ENCODE data around the gene GOLM1. TPM values are rescaled to one million over a fixed set of nuclear protein-coding genes. Genes with fewer than 3 reads are reported as not detected.

Gene GOLM1
- total and polyA plus RNA-seq, 2 of the 4 experiments (the other 2 are of a cell fraction) = 54.8 to 59.2 TPM

GRCh38 chr9:86097510-86098224 lies 1.7 kb downstream of the GOLM1 start:
- Histone ChIP-seq H3K4me2 (ENCODE audit: low read depth, low read length) (peak overlapping the region; percentile 49), H3K18ac (ENCODE audit: low read depth, low read length) (no peak overlapping the region), H3K56ac (ENCODE audit: extremely low read depth, insufficient read depth, low read length) (no peak overlapping the region), H3K27ac (ENCODE audit: insufficient read depth, low read length) (no peak overlapping the region), H2BK15ac (ENCODE audit: low read depth, low read length) (no peak overlapping the region), H2BK120ac (ENCODE audit: low read depth, low read length) (no peak overlapping the region), H2BK5ac (ENCODE audit: low read depth, low read length, poor library complexity, severe bottlenecking) (no peak overlapping the region), H3K9me3 (ENCODE audit: control insufficient read depth, insufficient read depth, low read length) (no peaks in the 10 kb centered on the region), H3K27me3 (ENCODE audit: control insufficient read depth, insufficient read depth, low read length) (peaks cover 2% of the 10 kb centered on the region), H4K8ac (ENCODE audit: low read depth in 2 of 2, low read length in 2 of 2) (no peak overlapping the region), H3K9ac (ENCODE audit: low read depth, low read length) (no peak overlapping the region), H3K23ac (ENCODE audit: low read depth, low read length) (peak overlapping the region; percentile 48), H4K91ac (ENCODE audit: insufficient read depth, low read depth, low read length) (no peak overlapping the region), H3K14ac (replicated peaks; ENCODE audit: low read depth, low read length) (no peak overlapping the region), H3K4me3 (ENCODE audit: insufficient read depth, low read depth, low read length) (no peak overlapping the region), H2BK20ac (ENCODE audit: low read depth, low read length) (no peak overlapping the region), H4K5ac (ENCODE audit: low read depth, low read length) (no peak overlapping the region), H2AK9ac (replicated peaks; ENCODE audit: low read depth, low read length, poor library complexity) (peak overlapping the region; percentile 5), H2AFZ (replicated peaks; ENCODE audit: low read length, poor library complexity) (no peak overlapping the region), H3K36me3 (ENCODE audit: control insufficient read depth, insufficient read depth, low read length) (no peaks in the 10 kb centered on the region), H3K9me1 (ENCODE audit: insufficient read depth, low read length) (peaks cover 4% of the 10 kb centered on the region; the same call in 1 of the 2 replicates), H3K4ac (ENCODE audit: low read depth, low read length) (no peak overlapping the region; the same call in 1 of the 2 replicates), H2AK5ac (ENCODE audit: low read depth, low read length) (no peak overlapping the region), H3K4me1 (ENCODE audit: control insufficient read depth, insufficient read depth, low read length) (peaks cover 4% of the 10 kb centered on the region; the same call in 1 of the 2 replicates), H4K20me1 (ENCODE audit: insufficient read depth, low read length) (peaks cover 4% of the 10 kb centered on the region), H3K79me1 (ENCODE audit: low read depth in 1 of 2, low read length in 2 of 2) (peaks cover 17 to 28% of the 10 kb centered on the region in 2 experiments)
- WGBS, 2 experiments (ENCODE audit: extremely low coverage in 2 of 2, insufficient read length in 1 of 2) = 89% methylated on average over 5 of the region's 10 CpGs; no CpG with 5 or more reads in 1 of the 2 experiments
- intact Hi-C loops (cut with micrococcal nuclease) (loop anchor here (2.0 kb wide), 1 partner anchor 57 kb away; no protein-coding TSS in a partner anchor), dilution Hi-C loops (cut with HindIII; ENCODE audit: low sequenced_read_pairs, unreplicated experiment) (no loop called here), in situ Hi-C loops (cut with MboI; ENCODE audit: low sequenced_read_pairs) (no loop called here)
- ATAC-seq (ENCODE audit: low read depth) (no peak), DNase-seq (no peak)
- ChIA-PET POLR2A (ENCODE audit: unreplicated experiment) (no interaction called here), CTCF (interaction anchor here (0.6 kb wide), 1 partner anchor 22 kb away, joined by 3 read pairs; no protein-coding TSS in a partner anchor)
- TF ChIP-seq USF2 (IDR thresholded peaks at IDR 0.05; ENCODE audit: low read depth, low read length) (no peak), RCOR1 (IDR thresholded peaks at IDR 0.05; ENCODE audit: insufficient replicate concordance, low read length) (no peak), NFE2L2 (IDR thresholded peaks at IDR 0.05; ENCODE audit: low read depth, low read length) (no peak), RAD21 (IDR thresholded peaks at IDR 0.05; ENCODE audit: low read length) (no peak), MAZ (IDR thresholded peaks at IDR 0.05; ENCODE audit: borderline replicate concordance, low read depth, low read length) (no peak), CEBPB (IDR thresholded peaks at IDR 0.05; ENCODE audit: low read depth, low read length) (no peak), CTCF (conservative IDR thresholded peaks at IDR 0.05; ENCODE audit: low read depth, low read length) (no peak), RFX5 (IDR thresholded peaks at IDR 0.05; ENCODE audit: low read depth, low read length) (no peak), SMC3 (IDR thresholded peaks at IDR 0.05; ENCODE audit: low read depth, low read length) (no peak)
- BruUV-seq (replicated peaks) = no TSS peak

All from IMR-90 (cell line).